NCI-H2107 treated with DMSO at 0.1 percent for 48 hours (cell line): Measurements from ENCODE around the gene TTLL7.
"Not testable (repeated sequence)": the region's sequence is repeated elsewhere in the genome, so short reads cannot be mapped to it uniquely, and the experiment has no call there.

Experiments
- DNase-seq: peaks from one replicate; lab custom pipeline; 2025; ENCODE audit not compliant: unreplicated experiment; lab: John Stamatoyannopoulos, UW

The TTLL7 gene

DNA sequence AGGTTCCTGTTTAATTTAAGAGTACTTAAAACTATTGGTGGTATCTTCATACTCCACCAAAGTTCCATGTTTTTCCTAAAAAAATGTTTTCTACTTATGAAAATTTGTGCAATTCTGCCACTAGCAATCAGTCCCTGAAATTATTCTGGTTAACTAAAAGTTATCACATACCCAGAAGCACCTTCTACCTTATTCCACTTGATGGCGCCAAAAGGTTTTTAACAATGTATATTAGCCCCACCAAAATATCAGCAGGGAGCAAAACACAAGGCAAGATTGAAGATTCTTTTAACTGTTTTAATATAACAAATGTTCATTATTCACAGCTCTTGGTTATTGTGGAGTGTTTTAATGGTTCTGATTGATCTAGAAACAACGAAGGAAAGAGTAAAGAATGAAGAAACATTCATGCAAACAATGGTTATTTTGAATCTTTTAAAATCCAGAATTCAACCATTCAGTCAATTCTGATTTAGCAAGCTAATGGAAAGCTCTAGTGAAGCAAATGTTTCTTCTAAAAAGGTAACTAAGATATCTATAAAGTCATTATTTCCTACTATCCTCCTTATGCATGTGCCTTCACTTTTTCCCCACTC is 67.2 kb downstream of the TTLL7 start:
- DNase-seq, result peak; percentile 73

DNA sequence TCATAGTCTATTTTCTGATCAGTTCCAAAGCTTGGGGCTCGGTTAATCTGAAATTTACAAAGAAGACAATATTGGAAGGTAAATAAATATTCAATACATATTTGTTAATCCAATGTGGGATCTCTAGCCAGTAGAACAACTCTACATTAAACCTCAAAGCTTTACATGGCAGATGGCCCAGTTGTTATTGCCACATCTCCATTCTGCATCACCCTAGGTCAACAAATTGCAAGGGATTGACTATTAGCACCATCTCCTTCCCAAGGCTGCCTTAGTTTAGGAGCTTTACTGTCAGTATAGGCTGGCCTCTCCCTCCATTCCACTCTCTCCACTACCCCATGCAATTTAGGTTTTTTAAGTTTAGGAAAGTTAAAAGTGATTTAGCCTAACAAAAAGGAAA is 69.7 kb downstream of the TTLL7 start:
- DNase-seq, result no peak

DNA sequence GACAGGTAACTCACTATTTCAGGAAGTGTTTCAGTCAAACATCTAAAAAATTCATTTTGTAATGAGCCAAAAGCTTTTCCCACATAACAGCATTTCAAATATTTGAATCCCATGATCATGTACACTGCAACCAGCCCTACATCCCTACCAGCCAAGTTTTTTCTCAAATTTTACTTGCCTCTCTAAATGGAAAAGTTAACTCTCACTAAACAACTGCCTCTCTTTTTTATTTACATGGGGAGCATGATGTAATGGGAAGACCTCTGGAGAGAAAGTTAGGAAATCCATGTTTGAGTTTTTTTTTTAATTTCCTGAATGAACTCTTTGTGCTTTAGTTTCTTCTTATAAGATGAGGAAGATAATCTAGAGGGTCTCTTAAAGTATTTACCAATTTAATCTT is 70.5 kb downstream of the TTLL7 start:
- DNase-seq, result no peak

DNA sequence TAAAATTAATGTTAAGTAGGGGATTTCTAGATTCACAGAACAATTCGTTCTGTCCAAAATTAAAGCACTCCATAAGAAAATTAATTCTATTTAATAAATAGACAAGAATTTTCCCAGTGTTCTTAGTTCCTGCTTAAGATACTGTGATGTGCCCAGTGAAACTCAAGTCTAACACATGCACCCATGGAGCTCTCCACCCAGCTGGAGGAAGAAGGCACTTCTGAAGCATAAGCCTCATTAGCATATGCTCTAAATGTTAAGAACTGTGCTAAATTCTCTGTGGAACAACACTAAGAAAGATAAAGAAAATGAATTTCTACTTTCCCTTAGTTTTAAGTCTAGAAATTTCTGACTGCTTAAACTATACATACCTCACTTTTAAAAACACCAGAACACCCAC is 71.2 kb downstream of the TTLL7 start:
- DNase-seq, result no peak

DNA sequence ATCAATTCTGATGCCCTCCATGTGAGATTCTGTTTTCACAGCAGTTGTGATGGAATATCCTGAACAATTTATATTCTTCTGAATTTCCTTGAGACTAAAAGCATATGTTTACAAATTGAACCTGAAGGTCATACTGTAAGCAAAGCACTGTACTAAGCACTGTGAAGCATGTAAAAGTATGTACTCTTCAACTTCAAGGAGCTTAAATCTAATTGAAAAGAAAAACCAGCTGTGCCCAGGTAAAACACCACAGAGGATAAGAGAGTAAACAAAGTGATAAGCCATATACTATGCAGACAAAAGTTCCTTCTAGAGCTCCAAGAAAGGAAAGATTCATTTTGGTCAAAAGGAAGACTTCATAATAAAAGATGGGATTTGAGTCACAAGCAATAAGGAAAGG is 71.9 kb downstream of the TTLL7 start:
- DNase-seq, result no peak

DNA sequence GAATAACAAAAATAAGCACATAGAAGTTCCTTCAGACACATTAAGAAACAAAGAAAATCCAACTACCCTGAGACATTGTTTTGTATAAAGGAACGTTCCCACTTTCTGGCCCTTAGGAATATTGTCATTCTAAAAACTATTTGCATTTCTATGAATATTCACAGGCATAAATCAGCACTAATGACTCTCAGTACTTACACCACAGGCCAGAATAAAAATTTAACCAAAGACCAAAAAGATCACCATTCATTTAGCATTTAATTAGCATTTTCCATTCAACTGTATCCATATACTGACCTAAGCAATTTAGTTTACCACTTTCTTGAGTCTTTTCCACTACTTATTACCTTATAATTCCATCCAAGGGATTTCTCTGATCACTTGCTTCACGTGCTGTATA is 75.4 kb downstream of the TTLL7 start:
- no peak for DNase-seq

DNA sequence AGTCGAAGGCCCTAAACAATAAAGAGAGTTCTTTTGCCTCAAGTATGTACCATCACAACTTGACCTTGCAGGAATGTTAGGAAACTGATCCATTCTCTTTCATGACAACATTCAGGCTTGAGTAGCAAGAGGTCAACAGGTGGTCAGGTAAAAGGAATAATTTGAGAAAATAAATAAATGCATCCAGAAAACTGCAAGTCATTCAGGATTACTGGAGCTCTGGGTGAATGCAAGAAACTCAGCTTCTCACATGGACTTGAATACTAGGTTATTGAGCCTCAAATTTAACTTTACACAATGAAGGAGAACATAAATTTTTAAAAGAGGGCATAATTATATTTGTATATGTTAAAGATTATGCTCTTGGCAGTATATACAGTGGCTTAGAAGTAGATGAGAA is 76.5 kb downstream of the TTLL7 start:
- no peak for DNase-seq

DNA sequence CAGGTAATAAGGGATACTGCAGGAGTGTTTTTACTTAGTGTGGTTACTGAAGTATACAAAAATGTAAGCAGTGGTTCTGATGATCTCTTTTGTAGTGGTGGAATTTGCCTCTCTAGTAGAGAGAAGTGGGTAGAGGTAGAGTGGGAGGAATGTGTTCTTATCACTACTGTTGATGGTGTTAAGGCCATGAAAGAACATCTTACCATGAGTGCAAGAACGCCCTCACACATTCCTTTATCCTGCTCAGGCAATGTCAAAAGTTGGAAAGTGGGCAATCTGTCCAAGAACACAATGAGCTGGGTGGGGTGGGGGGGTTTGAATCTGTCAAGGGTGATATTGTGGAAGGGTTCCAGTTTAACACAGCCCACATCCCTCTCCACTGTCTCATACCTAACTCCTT is 78.6 kb downstream of the TTLL7 start:
- DNase-seq, result no peak

DNA sequence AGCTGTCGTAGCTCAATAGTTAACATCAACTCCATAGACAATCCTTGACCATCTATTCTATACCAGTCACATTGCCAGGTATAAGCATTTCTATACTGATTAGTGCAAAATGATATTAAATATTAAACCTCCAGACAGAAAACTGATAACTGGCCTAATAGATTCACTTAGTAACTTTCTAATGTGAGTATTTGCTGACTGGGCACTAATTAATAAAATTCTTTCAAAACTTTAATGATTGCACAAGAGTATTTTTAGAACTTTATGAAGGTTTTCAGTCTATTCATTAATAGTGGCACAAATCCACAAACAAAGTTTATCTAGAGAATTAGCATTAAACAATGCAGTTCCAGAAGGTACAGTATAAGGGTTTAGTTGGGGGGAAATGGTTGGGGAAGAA is 79.1 kb downstream of the TTLL7 start:
- DNase-seq, result no peak

DNA sequence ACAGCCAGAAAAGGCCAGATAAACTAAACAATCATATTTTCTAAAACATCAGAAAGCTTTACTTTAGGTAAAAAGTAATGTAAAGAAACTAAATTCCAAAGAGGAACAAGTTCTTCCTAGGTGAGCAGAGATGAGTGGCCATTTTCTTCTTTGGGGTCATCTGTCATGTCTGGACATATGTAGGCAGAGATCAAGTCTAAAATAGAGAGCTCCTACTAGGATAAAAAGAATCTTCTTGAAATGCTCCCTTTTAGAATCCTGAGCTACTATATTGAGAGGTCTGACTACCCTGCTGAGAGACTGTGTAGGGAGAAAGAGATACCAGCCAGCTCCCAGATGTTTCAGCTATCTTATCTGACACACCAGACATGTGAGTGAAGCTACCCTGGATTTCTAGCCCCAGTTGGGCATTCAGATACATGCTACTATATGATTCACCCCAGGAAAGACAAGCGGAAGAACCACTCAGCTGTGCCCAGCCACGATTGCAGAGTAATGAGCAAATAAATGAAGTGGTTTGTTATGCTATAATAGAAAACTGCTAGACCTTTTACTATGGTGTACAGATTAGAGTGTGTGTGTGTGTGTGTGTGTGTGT is 80.1 kb downstream of the TTLL7 start:
- no peak for DNase-seq

DNA sequence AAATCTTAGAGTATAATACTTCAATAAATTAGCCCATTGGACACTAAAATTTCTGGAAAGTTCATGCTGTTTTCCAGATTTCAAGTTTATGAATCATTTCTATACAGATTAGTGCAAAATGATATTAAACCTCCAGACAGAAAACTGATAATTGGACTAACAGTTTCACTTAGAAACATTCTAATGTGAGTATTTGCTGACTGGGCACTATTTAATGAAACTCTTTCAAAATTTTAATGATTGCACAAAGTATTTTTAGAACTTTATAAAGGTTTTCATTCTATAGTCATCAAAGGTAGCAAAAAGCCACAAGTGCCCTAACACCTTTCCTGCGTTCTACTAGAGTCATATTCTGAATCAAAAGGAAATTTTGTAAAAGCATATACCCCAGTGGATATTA is 81.0 kb downstream of the TTLL7 start:
- no peak for DNase-seq

DNA sequence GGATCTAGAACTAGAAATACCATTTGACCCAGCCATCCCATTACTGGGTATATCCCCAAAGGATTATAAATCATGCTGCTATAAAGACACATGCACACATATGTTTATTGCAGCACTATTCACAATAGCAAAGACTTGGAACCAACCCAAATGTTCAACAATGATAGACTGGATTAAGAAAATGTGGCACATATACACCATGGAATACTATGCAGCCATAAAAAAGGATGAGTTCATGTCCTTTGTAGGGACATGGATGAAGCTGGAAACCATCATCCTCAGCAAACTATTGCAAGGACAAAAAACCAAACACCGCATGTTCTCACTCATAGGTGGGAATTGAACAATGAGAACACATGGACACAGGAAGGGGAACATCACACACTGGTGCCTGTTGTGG is 82.8 kb downstream of the TTLL7 start:
- DNase-seq, result not testable (repeated sequence)

DNA sequence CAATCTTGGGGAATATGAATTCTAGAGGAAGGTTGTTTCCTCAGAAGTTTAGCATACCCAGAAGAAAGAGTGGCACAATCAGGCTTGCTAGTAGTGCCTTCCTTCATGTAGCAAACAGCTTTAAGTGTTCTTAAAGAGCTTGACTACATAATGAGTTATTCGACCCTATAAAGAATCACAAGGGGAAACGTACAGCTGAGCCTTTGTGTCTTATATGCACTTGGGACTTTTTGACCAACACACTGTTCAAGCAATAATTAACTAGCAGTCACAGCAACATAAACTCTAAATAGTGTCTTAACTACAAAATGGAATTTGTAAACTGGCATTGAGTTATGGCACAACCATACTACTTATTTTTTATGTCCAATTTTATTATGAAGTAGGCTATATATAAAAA is 86.1 kb downstream of the TTLL7 start:
- DNase-seq, result peak; percentile 20

DNA sequence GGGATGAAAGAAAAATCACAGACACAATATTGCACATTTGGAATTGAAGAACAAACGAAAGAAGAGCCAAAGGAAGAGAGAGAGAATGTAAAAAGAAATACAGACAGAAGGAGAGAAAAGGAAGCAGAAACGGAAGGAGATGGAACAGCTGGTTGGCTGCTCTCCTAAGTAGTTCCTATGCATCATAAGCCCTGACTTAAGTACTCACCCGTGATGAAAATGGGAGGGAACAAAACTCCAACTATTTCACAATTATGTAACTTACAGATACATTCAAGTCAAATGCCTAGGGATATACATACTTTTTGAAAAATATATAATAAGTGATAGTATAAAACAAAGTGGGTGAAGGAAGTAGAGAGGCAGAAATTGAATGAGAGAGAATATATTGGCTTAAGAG is 88.5 kb downstream of the TTLL7 start:
- no peak for DNase-seq

DNA sequence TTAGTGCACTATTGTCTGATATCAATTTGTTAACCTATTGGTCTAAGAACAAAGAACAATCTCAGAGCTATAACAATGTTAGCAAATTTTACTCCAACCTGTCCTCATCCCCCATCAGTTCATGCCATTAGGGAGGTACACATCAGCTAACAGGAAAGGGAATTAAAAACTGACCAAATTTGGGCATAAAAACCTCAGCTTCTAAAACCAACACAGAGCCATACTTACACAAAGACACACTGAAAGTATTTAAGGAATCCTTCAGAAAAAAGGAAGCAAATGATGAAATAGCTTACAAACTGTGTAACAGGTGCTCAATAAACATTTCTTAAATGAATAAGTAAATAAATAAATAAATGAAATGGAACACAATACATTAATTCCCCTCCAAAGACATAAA is 89.2 kb downstream of the TTLL7 start:
- DNase-seq, result no peak

DNA sequence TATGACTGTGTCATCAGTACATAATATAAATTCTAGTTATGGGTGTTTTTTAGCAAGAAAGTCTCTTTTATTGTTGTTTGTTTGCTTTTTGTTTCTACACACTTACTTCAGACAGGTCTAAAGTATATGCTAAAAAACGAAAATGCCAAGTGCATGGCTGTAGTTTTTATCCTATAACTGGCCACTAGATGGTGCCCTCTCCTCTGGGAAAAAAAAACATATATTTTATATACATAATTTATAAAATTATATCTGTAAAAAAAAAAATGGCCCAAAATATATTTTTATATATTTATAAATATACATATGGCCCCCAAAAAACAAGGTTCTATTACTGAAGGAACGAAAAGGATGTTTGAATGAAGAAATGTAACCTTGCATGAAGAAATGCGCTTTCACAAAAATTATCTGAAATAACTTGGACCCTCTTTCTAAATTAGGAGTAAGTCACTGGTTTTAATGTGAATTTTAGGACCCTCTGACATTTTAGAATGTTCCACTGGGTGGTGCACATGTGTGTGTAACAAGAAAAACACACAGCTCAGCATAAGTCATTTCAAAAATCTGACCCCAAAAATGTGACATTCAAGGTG is 93.5 kb downstream of the TTLL7 start:
- no peak for DNase-seq

DNA sequence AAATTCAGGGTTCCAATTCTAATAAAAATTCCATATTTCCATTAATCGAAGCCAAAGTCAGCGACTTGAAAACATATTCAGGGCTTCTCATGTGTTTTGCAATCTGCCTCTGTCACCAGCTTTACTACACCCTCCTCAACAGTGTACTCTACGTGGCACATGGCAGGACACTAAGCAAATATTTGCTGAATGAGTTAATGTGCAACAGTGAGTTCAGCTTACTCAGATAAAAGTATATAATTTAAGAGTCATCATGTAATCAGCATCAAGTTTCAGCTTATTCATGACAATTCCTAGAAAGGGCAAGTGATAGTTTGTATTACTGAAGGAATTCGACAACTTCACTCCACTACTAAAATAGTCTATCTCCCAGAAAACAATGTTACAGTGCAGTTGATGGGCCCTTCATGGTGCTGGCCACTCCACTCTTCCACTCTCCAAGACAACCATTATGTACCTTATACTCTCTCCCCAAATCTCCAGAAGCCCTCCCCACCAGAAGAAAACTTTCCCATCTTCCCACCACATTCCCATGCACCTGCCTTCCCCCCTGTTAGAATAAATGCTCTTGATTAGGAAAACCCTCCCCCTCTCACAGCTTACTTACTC is 97.3 kb downstream of the TTLL7 start:
- no peak for DNase-seq

DNA sequence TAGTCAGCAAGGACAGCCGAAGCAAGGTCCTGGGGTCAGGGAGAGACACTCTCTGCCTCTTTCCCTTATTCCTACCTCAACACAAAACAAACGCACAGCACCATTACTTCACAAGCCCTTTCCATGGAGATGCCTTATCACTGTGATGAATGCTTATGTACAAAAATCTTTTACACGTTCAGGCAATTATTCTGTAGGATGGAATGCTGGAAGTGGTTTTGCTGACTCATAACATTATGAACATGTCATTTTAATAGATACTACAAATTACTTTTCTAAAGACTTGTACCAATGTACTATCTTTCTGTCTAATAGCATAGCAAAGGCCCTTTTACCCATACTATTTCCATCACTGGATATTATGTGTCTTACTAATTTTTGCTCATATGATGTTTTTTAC is 98.4 kb downstream of the TTLL7 start:
- no peak for DNase-seq

DNA sequence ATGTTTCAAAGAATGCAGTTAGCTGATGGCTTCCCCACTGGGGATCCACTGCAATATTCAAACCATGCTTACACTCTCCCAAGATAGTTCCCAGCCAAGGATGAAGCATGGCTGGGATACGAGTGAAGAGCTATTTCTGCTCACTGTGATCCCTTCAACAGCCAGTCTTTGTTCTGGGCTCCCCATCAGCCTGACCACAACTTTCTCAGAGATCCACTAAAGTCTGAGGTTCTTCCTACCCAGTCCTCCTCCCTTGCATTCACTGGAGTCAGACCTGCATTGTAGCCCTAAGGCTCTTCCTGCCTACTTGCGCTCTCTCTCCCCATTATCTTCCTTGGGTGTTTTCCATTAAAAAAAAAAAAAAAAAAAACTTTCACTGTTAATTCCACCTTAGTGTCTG is 101.4 kb downstream of the TTLL7 start:
- no peak for DNase-seq

DNA sequence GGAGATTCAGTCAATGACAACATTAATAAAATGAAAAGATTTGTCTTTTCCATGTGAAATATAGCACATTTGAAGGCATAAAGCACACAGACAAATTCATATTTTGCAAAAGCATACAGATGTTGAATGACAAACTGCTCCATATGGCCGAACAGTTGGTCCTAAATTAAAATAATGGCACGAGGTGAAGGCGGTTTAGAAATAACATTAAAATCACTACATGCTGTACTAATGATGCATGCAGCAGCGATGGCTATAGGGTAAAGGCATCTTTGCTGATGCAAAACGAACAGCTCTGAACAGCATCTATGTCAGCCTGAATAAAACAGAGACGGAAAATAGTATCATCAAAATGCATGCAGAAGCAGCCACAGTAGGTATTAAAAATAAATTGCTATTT is 102.6 kb downstream of the TTLL7 start:
- no peak for DNase-seq

DNA sequence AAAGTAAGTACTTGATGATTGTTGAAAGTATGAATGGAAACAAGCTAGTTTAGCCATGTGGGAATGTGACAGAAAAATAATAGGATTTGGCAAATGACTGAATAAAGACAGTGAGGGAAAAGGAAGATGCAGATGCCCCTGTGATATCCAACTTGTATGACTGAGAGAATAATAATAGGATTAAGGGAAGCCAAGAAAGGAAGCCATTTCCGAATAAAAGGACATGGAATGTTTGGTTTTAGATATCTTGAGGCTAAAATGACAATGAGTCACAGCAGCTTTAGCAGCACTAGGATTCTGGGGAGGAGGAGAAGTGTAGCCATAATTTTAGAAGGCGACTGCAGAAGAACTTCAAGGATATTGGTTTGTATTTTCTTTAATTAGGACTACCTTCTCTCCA is 109.2 kb downstream of the TTLL7 start:
- DNase-seq, result no peak

DNA sequence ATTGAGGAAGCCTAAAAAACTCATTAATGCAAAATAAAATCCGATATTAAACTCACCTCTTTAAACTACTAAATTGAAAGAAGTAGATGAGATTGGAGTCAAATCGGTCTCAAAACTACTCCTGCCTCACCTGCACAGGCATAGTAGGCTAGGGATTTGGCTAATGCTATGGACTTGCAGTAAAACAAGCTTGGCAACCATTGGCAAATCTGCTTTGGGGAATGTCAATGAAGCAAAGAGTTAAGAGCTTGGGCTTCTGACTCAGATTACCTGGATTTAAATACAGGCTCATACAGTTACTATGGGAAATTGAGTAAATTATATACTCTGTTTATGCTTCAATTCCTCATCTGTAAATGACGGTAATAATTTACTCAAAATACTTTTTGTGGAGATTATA is 111.4 kb downstream of the TTLL7 start:
- no peak for DNase-seq

DNA sequence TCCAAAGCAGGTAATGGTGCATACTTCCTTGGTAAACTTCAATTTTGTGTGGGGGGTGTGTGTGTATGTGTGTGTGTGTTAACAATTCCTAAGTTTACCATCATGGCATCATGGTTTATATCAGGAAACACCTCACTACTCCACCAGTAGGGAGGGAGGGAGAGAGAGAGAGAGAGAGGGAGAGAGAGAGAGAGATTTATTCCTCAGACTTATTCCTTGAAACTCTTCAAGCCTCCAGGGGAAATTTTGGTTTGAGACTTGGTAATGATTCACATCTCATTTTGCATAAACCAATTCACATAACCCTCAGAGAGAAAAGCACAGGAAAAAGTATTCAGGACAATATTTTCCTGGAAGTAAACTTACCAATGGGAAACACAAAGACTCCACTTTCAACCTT is 115.0 kb downstream of the TTLL7 start:
- DNase-seq, result no peak
